SHP77 treated with DMSO at 0.1 percent for 48 hours (cell line): ENCODE results near the gene S100G.
"Not testable (repeated sequence)": the region's sequence is repeated elsewhere in the genome, so short reads cannot be mapped to it uniquely, and the experiment has no call there.

Experiments
- DNase-seq: peaks from one replicate; lab custom pipeline; 2025; lab: John Stamatoyannopoulos, UW

The S100G gene, protein sequence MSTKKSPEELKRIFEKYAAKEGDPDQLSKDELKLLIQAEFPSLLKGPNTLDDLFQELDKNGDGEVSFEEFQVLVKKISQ

GRCh38 chrX:16649858-16650257 lies at the start of gene S100G:
S100G (plus strand) TSS chrX:16650158; CDS start chrX:16651007, 849 bp downstream.
- DNase-seq: no peak

GRCh38 chrX:16601885-16602284 lies 48.1 kb upstream of the S100G start:
- DNase-seq: no peak

DNA sequence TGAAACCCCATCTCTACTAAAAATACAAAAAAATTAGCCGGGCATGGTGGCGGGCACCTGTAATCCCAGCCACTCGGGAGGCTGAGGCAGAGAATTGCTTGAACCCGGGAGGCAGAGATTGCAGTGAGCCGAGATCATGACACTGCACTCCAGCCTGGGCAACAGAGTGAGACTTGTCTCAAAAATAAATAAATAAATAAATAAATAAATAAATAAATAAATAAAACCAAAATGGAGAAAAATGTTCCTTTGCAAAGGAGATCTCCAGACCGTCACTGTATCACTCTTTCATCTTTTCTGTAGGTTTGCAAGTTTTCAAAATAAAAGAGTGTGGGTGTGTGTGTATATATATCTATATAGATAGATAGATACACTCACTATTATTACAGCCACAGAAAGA lies 46.7 kb upstream of the S100G start:
- not testable (repeated sequence) for DNase-seq

GRCh38 chrX:16603822-16604221 lies 46.1 kb upstream of the S100G start:
- no peak for DNase-seq

- DNase-seq: no peak
These were observed 45.6 kb upstream of the S100G start for GRCh38 chrX:16604337-16604736.

GRCh38 chrX:16606142-16606720 lies 43.7 kb upstream of the S100G start:
- DNase-seq: no peak

- DNase-seq: no peak
These were observed 39.8 kb upstream of the S100G start for GRCh38 chrX:16610121-16610621.

DNA sequence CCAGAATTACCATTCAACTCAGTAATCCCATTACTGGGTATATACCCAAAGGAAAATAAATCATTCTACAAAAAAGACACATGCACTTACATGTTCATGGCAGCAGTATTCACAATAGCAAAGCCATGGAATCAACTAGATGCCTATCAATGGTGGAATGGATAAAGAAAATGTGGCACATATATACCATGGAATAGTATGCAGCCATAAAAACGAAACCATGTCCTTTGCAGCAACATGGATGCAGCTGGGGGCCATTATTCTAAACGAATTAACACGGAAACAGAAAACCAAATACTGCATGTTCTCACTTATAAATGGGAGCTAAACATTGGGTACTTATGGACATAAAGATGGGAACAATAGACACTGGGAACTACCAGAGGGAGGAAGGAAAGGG lies 39.3 kb upstream of the S100G start:
- DNase-seq: not testable (repeated sequence)

- no peak for DNase-seq
These were observed 37.6 kb upstream of the S100G start for GRCh38 chrX:16612257-16612897.

GRCh38 chrX:16617382-16617781 lies 32.6 kb upstream of the S100G start:
- no peak for DNase-seq

DNA sequence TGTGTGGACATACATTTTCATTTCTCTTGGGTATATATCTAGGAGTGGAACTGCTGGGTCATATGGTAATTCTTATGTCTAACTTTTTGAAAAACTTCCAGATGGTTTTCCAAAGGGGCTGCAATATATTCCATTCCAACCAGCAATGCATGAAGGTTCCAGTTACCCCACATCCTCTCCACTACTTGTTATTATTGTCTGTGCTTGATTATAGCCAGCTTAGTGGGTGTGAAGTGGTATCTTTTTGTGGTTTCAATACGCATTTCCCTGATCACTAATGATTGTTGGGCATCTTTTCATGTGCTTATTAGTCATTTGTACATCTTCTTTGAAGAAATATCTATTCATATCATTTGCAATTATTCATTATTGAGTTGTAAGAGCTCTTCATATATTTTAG lies 31.5 kb upstream of the S100G start:
- DNase-seq: no peak

- no peak for DNase-seq
These were observed 30.9 kb upstream of the S100G start for GRCh38 chrX:16619024-16619423.

- not testable (repeated sequence) for DNase-seq
These were observed 21.4 kb upstream of the S100G start for GRCh38 chrX:16628511-16628910.

DNA sequence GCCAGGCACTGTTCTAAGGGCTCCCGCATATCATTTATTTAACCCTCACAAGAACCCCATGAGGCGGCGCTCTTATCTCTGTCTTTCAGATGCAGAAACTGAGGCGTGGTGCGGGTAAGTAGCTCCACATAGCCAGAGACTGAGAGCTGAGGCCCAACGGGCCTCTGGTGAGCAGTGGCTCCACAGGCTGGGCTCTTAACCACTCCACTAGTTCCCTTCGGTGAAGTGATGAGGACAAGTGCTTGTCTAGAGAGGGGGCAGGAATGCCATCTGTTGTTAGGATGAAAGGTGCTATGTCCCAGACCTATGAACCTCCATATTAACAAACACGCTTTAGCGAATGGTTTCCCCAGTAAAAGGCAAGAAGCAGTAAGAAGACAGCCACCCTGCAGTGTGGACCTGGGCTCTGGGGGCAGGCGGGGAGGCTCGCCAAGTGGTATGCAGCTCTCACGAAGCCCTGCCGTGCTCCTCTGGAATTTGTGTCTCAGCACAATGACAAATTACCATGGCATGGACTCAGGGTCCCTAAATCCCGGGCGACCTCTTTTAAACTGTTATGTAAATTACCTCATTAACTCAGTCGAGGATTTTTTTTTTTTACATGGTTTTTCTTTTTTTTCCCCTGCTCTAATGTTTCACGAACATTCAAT lies 20.9 kb upstream of the S100G start:
- DNase-seq: no peak

- no peak for DNase-seq
These were observed 20.0 kb upstream of the S100G start for GRCh38 chrX:16629909-16630308.

GRCh38 chrX:16633754-16634153 lies 16.2 kb upstream of the S100G start:
- DNase-seq: no peak

- DNase-seq: no peak
These were observed 14.9 kb upstream of the S100G start for GRCh38 chrX:16635040-16635439.

GRCh38 chrX:16635596-16635995 lies 14.4 kb upstream of the S100G start:
- DNase-seq: no peak

- DNase-seq: no peak
These were observed 11.4 kb upstream of the S100G start for GRCh38 chrX:16638533-16638932.

DNA sequence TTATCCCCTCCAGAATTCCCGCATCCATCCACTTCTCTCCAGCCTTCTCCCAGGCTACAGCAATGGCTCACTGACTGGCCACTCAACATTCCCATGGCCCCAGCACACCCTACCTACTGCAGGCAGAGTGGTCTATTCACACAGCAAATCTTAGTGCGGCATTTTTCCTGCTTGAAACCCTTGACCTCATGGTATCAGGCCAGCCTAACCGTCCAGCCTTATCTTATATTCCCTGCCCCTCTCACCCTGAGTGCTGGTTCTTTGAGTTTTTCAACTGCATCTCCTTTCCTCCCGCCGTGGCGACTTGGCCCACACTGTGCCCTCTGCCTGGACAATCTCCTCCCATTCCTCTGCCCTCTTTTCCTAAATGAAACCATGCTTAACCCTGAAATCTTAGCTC lies 10.0 kb upstream of the S100G start:
- no peak for DNase-seq

- DNase-seq: no peak
These were observed 9.1 kb upstream of the S100G start for GRCh38 chrX:16640823-16641222.

DNA sequence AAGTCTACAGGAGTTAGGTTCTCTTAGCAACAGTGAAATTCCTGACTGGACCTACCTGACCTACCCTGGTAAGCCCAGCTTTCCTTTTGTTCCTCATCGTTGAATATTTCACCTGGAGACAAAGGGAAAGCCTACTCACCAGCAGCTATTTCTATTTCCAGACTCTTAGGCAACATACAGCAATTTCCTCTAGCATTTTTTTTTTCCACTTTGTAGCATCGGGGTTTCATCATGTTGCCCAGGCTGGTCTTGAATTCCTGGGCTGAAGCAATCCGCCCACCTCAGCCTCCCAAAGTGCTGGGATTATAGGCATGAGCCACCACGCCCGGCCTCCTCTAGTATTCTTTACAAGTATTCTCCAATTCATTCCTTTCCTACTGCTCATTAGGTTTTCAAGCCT lies 6.8 kb upstream of the S100G start:
- no peak for DNase-seq
